Duodenal mucosa (tissue), 2 donors: Measurements from ENCODE around the gene GRAMD1A.

Experiments used
- H3K27ac ChIP-seq: one replicate; pipeline ENCODE4 v1.7.0; 2013; ENCODE audit warnings: low read depth, low read length
- H3K27me3 ChIP-seq, 2 donors: one replicate each; pipeline ENCODE4 v1.7.0; 2013; ENCODE audit warnings: low read length in 2 of 2, control low read depth in 1 of 2; ENCODE audit not compliant: insufficient read depth in 2 of 2, control insufficient read depth in 1 of 2
- H3K36me3 ChIP-seq, 2 donors: one replicate each; pipeline ENCODE4 v1.7.0; 2013; ENCODE audit warnings: low read length in 2 of 2, control low read depth in 1 of 2; ENCODE audit not compliant: insufficient read depth in 2 of 2, control insufficient read depth in 1 of 2
- H3K4me1 ChIP-seq, 2 donors: one replicate each; pipeline ENCODE4 v1.7.0; 2013; ENCODE audit warnings: low read length in 2 of 2, control low read depth in 1 of 2; ENCODE audit not compliant: insufficient read depth in 2 of 2, control insufficient read depth in 1 of 2
- H3K4me3 ChIP-seq, 2 donors: one replicate each; pipeline ENCODE4 v1.7.0; 2013; ENCODE audit warnings: low read length in 2 of 2, low read depth in 1 of 2
- H3K9ac ChIP-seq, 2 donors: one replicate each; pipeline ENCODE4 v1.7.0; 2013; ENCODE audit warnings: low read length in 2 of 2, low read depth in 1 of 2
- H3K9me3 ChIP-seq, 2 donors: one replicate each; pipeline ENCODE4 v1.7.0; 2013; ENCODE audit warnings: low read length in 2 of 2, control low read depth in 1 of 2; ENCODE audit not compliant: control insufficient read depth in 1 of 2

Gene GRAMD1A

GRCh38 chr19:35034588-35035382 lies 34.7 kb downstream of the GRAMD1A start:
- Histone ChIP-seq H3K27ac (no peak overlapping the region), H3K27me3 (peaks cover 7 to 13% of the 10 kb centered on the region in 2 donors), H3K9me3 (no peaks in the 10 kb centered on the region), H3K36me3 (no peaks in the 10 kb centered on the region), H3K9ac (no peak overlapping the region), H3K4me1 (peaks cover 1 to 2% of the 10 kb centered on the region in 2 donors), H3K4me3 (no peak overlapping the region)

- H3K9ac ChIP-seq = no peak overlapping the region
- peaks cover 10 to 12% of the 10 kb centered on the region in 2 donors for H3K4me1 ChIP-seq
- H3K9me3 ChIP-seq = no peaks in the 10 kb centered on the region
- no peak overlapping the region for H3K27ac ChIP-seq
- H3K27me3 ChIP-seq = peaks cover 2 to 7% of the 10 kb centered on the region in 2 donors
- no peak overlapping the region for H3K4me3 ChIP-seq
- no peaks in the 10 kb centered on the region for H3K36me3 ChIP-seq
Measured at GRCh38 chr19:35037716-35038622, 37.8 kb downstream of the GRAMD1A start.

GRCh38 chr19:35038623-35039512 lies 38.7 kb downstream of the GRAMD1A start:
- H3K4me3 ChIP-seq = no peak overlapping the region
- no peaks in the 10 kb centered on the region for H3K9me3 ChIP-seq
- H3K9ac ChIP-seq = no peak overlapping the region
- no peaks in the 10 kb centered on the region for H3K36me3 ChIP-seq
- no peak overlapping the region for H3K27ac ChIP-seq
- peaks cover 2 to 7% of the 10 kb centered on the region in 2 donors for H3K27me3 ChIP-seq
- peaks cover 10 to 12% of the 10 kb centered on the region in 2 donors for H3K4me1 ChIP-seq

- Histone ChIP-seq H3K9ac (peak overlapping the region in 1 of 2 donors; percentile 0), H3K9me3 (no peaks in the 10 kb centered on the region), H3K27ac (peak overlapping the region; percentile 25), H3K36me3 (no peaks in the 10 kb centered on the region), H3K4me3 (peak overlapping the region; percentile 34 to 43), H3K4me1 (peaks cover 10 to 12% of the 10 kb centered on the region in 2 donors), H3K27me3 (peaks cover 2 to 7% of the 10 kb centered on the region in 2 donors)
Measured at GRCh38 chr19:35039881-35040825, 40.0 kb downstream of the GRAMD1A start.

- peaks cover 2 to 7% of the 10 kb centered on the region in 2 donors for H3K27me3 ChIP-seq
- H3K4me3 ChIP-seq = peak overlapping the region; percentile 34 to 43
- no peaks in the 10 kb centered on the region for H3K36me3 ChIP-seq
- peak overlapping the region; percentile 25 for H3K27ac ChIP-seq
- no peaks in the 10 kb centered on the region for H3K9me3 ChIP-seq
- H3K9ac ChIP-seq = peak overlapping the region in 1 of 2 donors; percentile 0
- H3K4me1 ChIP-seq = peaks cover 10 to 12% of the 10 kb centered on the region in 2 donors
Measured at GRCh38 chr19:35040826-35041547, 40.9 kb downstream of the GRAMD1A start.

- Histone ChIP-seq H3K36me3 (no peaks in the 10 kb centered on the region), H3K9me3 (no peaks in the 10 kb centered on the region), H3K9ac (peak within 1 kb of the TSS in 1 of 2 donors; percentile 0), H3K27me3 (peaks cover 2 to 7% of the 10 kb centered on the region in 2 donors), H3K27ac (peak within 1 kb of the TSS; percentile 25), H3K4me1 (peaks cover 10 to 12% of the 10 kb centered on the region in 2 donors), H3K4me3 (peak within 1 kb of the TSS; percentile 34 to 43)
Measured at GRCh38 chr19:35041548-35042055, 41.5 kb downstream of the GRAMD1A start, which contains the start of gene HPN. Gene HPN (plus strand): TSS chr19:35041721. CDS start chr19:35042507, 786 bp downstream.

- H3K36me3 ChIP-seq = no peaks in the 10 kb centered on the region
- H3K9ac ChIP-seq = no peak overlapping the region
- H3K4me1 ChIP-seq = peaks cover 10 to 12% of the 10 kb centered on the region in 2 donors
- peaks cover 2 to 7% of the 10 kb centered on the region in 2 donors for H3K27me3 ChIP-seq
- no peak overlapping the region for H3K4me3 ChIP-seq
- H3K27ac ChIP-seq = no peak overlapping the region
- no peaks in the 10 kb centered on the region for H3K9me3 ChIP-seq
Measured at GRCh38 chr19:35042056-35042730, 42.1 kb downstream of the GRAMD1A start.

GRCh38 chr19:35042954-35043604 lies 43.0 kb downstream of the GRAMD1A start:
- no peak overlapping the region for H3K4me3 ChIP-seq
- H3K27me3 ChIP-seq = peaks cover 2 to 7% of the 10 kb centered on the region in 2 donors
- no peaks in the 10 kb centered on the region for H3K36me3 ChIP-seq
- peaks cover 10 to 12% of the 10 kb centered on the region in 2 donors for H3K4me1 ChIP-seq
- no peak overlapping the region for H3K9ac ChIP-seq
- no peak overlapping the region for H3K27ac ChIP-seq
- H3K9me3 ChIP-seq = no peaks in the 10 kb centered on the region
